HG02938 (cell line): ENCODE measurements around the gene UTP18.
"Not testable (repeated sequence)": the region's sequence is repeated elsewhere in the genome, so short reads cannot be mapped to it uniquely, and the experiment has no call there.

Experiments
- ATAC-seq: cut with Tn5 transposase; IDR thresholded peaks from one replicate; pipeline ENCODE4 v1.9.1; 2021; ENCODE audit warnings: mild to moderate bottlenecking, moderate library complexity; ENCODE audit not compliant: unreplicated experiment

Gene UTP18

DNA sequence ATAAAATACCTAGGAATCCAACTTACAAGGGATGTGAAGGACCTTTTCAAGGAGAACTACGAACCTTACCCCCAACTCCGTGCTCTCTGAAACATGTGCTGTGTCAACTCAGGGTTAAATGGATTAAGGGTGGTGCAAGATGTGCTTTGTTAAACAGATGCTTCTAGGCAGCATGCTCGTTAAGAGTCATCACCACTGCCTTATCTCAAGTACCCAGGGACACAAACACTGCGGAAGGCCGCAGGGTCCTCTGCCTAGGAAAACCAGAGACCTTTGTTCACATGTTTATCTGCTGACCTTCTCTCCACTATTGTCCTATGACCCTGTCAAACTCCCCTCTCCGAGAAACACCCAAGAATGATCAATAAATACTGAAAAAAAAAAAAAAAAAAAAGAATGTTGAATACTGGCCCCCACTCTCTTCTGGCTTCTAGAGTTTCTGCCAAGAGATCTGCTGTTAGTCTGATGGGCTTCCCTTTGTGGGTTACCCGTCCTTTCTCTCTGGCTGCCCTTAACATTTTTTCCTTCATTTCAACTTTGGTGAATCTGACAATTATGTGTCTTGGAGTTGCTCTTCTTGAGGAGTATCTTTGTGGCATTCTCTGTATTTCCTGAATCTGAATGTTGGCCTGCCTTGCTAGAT lies 70.6 kb downstream of the UTP18 start:
- not testable (repeated sequence) for ATAC-seq

DNA sequence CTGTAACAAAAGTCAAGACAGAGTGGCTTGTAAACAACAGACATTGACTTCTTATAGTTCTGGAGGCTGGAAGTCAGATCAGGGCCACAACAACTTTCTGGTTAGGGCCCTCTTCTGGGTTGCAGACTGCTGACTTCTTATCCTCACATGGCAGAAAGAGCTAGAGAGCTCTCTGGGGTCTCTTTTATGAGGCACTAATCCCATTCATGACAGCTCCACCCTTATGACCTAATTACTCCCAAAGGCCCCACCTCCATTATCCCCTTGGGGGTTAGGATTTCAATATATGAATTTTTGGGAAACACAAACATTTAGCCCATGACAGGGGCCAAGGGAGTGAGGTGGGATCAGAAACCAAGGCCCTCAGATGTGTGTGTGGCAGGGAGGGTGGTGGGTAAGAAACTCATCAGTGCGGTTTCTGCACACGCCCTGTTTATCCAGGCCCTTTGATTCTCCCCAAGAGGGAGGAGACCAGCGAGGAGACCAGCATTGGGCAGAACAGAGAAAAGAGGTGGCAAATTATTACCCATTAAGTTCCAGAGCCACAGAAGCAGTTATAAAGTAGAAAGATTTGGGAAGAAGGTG lies 74.8 kb downstream of the UTP18 start:
- ATAC-seq = no peak

DNA sequence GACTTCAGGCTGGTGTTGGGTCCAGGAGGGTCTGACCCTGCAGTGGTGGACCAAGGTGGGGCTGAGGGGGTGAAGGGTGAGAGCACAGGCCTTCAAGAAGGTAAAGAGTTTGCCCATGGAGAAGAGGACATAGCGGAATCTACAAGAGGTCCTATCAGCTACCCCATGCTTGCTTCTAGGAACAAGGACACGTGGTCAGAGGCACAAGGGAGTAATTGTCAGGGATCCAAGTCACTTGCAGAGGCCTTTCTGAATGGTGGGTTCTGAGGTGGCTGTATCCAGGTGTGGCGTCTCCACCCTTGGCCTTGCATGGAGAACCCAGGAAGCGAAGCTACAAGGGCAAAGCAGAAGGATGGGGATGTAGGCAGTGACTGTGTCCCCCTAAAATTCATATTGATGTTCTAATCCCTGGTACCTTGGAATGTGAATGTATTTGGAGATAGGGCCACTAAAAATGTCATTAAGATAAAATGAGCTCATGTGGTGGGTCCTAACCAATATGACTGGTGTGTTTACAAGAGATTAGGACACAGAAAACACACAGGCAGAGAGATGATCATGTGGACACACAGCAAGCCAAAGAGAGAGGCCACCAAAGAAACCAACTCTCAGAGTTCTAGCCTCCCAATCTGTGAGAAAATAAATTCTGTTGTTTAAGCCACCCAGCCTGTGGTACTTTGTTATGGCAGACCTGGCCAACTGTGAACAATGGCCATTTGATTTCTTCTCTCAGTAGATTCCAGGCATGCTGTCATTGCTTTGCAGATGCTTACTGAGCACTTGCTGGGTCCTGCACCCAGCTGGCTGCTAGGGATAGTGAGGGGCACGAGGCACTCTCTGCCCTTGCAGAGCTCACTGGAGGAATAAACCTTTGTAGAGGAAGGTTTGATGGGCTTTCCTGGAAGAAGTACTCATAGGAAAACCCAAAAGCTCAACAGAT lies 75.8 kb downstream of the UTP18 start:
- no peak for ATAC-seq

DNA sequence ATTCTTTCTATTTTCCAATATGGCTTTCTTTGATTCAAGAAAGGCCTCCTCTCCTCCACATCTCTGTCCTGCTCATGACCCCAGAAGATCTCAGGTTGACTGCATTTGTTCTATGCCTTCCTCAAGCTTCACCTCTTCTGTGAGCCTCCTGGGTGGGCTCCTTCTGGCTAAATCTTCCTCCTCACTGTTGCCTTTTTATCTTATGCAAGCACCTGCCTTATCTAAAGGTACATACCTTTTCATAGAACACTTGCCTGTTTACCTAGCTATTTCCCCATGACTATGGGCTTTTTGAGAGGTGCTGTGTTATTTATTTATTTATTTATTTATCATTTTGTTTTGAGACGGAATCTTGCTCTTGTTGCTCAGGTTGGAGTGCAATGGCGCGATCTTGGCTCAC lies 81.1 kb downstream of the UTP18 start:
- ATAC-seq = no peak

DNA sequence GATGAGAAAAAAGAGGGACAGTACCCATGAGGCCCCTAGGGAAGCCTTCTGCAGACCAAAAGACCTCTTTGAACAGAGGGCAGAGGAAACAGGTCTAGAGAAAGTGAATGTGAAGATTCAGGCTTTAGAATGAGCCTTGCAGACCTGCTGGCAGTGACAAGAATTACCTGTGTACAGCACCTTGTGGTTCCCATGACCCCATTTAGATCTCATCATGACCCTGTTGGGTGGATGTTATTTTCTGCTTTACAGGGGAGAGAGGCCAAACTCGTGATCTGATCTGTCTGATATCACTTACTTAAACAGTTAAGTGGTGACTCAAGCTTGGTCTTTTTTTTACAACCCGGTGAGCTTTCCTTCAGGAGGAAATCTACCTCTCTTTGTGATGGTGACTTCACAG lies 81.9 kb downstream of the UTP18 start:
- ATAC-seq = no peak

DNA sequence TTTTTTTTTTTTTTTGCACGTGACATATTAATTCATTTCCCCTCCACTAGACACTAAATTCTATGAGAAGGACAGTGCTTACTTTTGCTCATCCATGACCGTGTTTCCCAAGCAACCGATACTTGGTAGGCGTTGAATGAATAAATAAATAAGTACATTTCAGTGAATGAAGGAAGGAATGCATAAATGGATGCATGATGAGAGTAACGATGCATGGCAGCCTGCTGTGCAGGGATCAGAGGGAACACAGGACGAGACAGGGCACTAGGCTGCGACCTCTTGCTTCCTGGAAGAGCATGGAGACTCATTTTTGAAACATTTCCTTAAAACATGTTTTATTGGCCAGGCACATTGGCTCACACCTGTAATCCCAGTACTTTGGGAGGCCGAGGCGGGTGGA lies 84.2 kb downstream of the UTP18 start:
- no peak for ATAC-seq

DNA sequence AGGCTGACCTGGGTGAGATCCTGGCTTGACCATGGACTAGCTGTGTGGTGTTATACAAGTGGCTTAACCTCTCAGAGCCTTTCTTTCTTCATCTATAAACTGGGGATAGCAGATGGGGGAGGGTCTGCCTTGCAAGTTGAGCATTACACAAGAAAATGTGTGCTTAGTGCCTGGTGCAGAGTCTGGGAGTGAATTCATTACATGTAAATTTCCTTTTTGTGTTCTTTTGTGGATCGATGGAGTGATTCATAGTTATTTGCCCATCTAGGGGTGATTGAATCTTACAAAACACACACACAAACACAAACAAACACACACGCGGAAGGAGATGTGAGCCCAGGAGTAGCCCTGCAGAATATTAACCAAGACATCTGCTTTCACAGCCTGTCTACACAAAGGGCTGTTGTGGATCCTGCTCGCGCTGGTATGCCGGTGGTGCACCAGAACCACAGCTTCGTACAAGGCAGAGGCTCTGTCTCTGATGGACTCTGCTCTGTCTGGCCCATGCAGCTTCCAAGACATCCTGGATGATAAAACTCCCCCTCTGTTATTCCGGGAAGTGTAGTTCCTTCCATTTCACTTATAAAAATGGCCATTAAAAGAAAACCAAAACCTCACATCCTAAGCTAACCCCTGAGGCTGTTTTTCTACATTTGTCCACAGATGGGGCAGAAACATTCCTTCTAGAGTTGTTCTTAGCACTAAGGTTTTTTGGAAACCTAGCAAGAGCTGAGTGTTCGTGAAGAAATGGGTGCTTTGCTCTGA lies 86.1 kb downstream of the UTP18 start:
- no peak for ATAC-seq
